Measurements from ENCODE around the gene CNN3.
A peak's percentile ranks its signal among the peaks of the same experiment; 100 is the strongest.

The CNN3 gene

DNA sequence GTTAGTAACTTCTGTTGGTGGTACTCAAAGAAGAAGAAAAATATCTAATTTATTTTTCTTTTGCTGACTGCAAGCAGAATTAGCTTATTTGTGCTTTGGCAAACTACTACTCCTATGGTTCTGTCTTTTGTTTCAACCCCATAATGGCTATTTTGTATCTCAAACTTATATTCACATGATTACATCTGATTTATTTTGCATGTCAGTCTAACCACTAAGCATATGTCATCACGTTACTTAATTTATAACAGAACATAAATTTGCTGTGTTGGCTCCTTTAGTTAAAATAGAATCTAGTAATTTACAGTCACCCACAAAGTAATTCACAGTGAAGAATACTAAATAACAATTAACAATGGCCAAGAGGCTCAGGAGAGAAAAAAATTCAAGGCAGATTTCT, 39.1 kb upstream of the CNN3 start:
- no peak overlapping the region for H3K4me3 ChIP-seq (replicated peaks; ENCODE audit: low read depth, low read length)
- TF ChIP-seq, protein P1, sequence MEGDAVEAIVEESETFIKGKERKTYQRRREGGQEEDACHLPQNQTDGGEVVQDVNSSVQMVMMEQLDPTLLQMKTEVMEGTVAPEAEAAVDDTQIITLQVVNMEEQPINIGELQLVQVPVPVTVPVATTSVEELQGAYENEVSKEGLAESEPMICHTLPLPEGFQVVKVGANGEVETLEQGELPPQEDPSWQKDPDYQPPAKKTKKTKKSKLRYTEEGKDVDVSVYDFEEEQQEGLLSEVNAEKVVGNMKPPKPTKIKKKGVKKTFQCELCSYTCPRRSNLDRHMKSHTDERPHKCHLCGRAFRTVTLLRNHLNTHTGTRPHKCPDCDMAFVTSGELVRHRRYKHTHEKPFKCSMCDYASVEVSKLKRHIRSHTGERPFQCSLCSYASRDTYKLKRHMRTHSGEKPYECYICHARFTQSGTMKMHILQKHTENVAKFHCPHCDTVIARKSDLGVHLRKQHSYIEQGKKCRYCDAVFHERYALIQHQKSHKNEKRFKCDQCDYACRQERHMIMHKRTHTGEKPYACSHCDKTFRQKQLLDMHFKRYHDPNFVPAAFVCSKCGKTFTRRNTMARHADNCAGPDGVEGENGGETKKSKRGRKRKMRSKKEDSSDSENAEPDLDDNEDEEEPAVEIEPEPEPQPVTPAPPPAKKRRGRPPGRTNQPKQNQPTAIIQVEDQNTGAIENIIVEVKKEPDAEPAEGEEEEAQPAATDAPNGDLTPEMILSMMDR (IDR thresholded peaks at IDR 0.05; ENCODE audit: low read length, missing control alignments), result no peak
- no peak for DNase-seq (ENCODE audit: low read depth)

DNA sequence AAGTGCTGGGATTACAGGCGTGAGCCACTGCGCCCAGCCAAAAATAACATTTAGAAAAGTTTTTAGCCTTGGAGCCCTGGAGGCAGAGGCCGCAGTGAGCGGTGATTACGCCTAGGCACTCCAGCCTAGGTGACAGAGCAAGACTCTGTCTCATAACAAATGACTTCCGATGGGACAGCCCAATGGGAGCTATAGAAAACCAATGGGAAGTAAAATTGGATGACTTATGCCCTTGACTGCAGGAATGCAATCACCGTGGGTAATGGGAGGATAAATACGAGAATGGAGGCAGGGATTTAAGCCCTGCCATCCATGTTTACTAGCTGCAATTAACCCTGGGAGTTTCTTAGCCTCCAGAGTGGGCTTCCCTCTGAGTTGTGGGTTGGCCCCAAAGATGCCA, 37.0 kb upstream of the CNN3 start:
- no peak overlapping the region for H3K4me3 ChIP-seq (replicated peaks; ENCODE audit: low read depth, low read length)
- TF ChIP-seq, protein P1 (IDR thresholded peaks at IDR 0.05; ENCODE audit: low read length, missing control alignments), result no peak
- DNase-seq (ENCODE audit: low read depth), result no peak

DNA sequence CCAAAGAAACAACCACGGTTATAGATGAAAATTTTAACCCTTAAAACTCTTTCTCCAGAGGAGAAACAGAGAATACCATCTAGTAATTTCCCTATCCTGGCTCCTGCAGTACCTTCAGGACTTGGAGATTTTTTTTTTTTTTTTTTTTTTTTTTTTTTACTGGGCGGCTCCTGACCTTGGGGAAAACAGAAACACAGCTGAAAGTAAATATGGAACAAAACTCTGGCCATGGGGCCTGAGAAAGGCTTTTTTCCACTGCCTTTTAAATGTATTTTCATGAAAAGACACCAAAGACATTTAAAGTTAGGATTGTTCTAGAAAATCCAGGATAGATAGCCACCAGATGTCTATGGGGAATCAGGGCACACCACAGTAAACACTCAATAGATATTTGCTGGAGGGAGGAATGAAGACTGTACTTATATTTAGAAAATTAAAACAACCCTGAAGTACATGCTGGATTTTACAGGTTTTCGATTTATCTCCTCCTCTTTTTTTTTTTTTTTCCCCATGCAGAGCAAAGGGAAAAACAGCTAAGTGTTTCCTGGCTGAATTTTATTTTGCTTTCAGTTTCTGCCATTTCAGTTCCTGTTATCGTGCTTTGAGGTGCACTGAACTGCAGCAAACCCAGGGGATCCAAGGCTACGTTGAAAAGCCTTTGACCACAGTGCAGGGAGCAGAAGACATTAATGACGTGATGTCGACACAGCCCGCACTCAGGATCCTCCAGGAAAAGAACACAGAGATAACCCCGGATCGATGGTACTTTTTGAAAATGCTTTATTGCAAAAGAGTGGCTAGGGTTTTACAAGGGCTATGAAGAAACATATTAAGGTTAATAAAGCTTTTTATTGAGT, 35.7 kb upstream of the CNN3 start:
- DNase-seq (ENCODE audit: low read depth), result peak; percentile 65
- TF ChIP-seq, protein P1 (IDR thresholded peaks at IDR 0.05; ENCODE audit: low read length, missing control alignments), result no peak
- H3K4me3 ChIP-seq (replicated peaks; ENCODE audit: low read depth, low read length), result peak overlapping the region; percentile 44

DNA sequence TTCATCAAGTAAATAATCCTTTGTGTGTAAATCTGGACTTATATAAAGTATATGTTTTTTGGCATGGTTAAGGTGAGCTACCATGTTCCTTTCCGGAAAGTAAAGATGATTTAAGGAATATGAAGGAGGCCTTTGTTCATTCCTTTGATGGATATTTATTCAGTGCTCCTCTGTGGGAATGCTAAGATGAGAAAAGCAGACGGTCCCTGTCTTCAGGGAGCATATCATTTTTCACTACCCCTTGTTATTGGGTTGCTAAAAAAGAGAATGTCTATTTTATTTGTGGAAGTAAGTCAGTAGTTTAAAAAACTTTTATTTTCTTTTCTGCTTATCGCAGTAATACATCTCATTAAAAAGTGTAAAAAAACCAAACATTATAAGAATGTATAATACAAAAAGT, 35.1 kb upstream of the CNN3 start:
- TF ChIP-seq, protein P1 (IDR thresholded peaks at IDR 0.05; ENCODE audit: low read length, missing control alignments), result no peak
- H3K4me3 ChIP-seq (replicated peaks; ENCODE audit: low read depth, low read length), result no peak overlapping the region
- DNase-seq (ENCODE audit: low read depth), result no peak

DNA sequence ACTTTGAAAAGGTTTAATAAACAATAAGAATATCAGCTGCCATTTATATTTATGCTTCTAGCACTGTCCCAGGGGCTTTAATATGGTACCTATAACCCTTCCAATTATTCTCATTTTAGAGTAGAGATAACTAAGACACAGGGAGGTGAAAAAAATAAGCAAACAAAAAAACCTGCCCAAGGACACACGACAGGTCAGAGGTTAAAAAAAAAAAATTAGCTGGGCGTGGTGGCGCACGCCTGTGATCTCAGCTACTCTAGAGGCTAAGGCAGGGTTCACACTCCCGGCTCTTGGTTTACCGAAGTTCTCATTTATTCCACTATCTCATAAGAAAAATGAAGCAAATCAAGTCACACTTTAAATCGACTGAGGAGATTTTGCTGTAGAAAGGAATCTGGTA, 34.7 kb upstream of the CNN3 start:
- TF ChIP-seq, protein P1 (IDR thresholded peaks at IDR 0.05; ENCODE audit: low read length, missing control alignments), result no peak
- no peak for DNase-seq (ENCODE audit: low read depth)
- no peak overlapping the region for H3K4me3 ChIP-seq (replicated peaks; ENCODE audit: low read depth, low read length)

DNA sequence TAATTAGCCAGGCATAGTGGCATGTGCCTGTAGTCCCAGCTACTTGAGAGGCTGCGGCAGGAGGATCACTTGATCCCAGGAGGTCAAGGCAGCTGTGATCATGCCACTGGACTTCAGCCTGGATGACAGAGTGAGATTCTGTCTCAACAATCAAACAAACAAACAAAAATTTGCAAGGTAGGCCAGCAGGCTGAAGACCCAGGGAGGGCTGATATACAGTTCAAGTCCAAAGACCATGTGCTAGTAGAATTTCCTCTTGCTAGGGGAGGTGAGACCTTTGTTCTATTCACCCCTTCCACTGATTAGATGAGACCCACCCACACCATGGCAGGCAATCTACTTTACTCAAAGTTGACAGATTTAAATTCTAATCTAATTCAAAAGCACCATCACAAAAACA, 31.2 kb upstream of the CNN3 start:
- DNase-seq (ENCODE audit: low read depth), result no peak
- TF ChIP-seq, protein P1 (IDR thresholded peaks at IDR 0.05; ENCODE audit: low read length, missing control alignments), result no peak
- no peak overlapping the region for H3K4me3 ChIP-seq (replicated peaks; ENCODE audit: low read depth, low read length)

Measured in fibroblast of pulmonary artery (primary cell).